Stomach smooth muscle (tissue), 2 donors: ENCODE results near the gene CBFB.

Experiments
- H3K27ac ChIP-seq: one replicate; pipeline ENCODE4 v1.7.0; 2013; ENCODE audit warnings: mild to moderate bottlenecking, low read length, inconsistent platforms
- H3K27me3 ChIP-seq, 2 donors: one replicate each; pipeline ENCODE4 v1.7.0; 2013; ENCODE audit warnings: low read length in 2 of 2; ENCODE audit not compliant: insufficient read depth in 2 of 2, control insufficient read depth in 1 of 2
- H3K36me3 ChIP-seq, 2 donors: one replicate each; pipeline ENCODE4 v1.7.0; 2013; ENCODE audit warnings: low read length in 2 of 2; ENCODE audit not compliant: control insufficient read depth in 2 of 2, insufficient read depth in 2 of 2
- H3K4me1 ChIP-seq: one replicate; pipeline ENCODE4 v1.7.0; 2013; ENCODE audit warnings: low read length; ENCODE audit not compliant: control insufficient read depth, insufficient read depth
- H3K4me3 ChIP-seq, 2 donors: one replicate each; pipeline ENCODE4 v1.7.0; 2013; ENCODE audit warnings: low read length in 2 of 2
- H3K9ac ChIP-seq, 2 donors: one replicate each; pipeline ENCODE4 v1.7.0; 2013; ENCODE audit warnings: low read length in 2 of 2, mild to moderate bottlenecking in 1 of 2
- H3K9me3 ChIP-seq, 2 donors: one replicate each; pipeline ENCODE4 v1.7.0; 2013; ENCODE audit warnings: low read length in 2 of 2; ENCODE audit not compliant: control insufficient read depth in 2 of 2
- donor health status: healthy.
- donor health status: Pancreatic carcinoma.

Gene CBFB

DNA sequence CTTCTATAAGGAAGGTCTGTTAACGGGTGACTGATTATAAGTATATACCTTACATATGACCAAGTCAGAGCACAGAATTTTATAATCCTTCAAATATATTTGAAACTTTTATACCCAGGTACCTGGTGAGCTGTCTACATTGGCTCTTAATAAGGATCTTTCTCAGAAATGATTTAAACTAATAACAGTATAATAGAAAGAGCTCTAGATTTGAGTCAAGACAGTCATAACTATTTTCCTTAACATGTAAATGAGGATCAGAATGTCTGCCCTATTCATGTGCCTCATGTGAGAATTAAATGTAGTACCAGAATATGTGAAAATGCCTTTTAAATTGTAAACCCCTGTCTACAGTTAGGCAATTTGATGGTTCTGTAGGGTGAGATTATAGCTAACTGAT, 14.5 kb downstream of the CBFB start:
- no peaks in the 10 kb centered on the region for H3K36me3 ChIP-seq
- no peaks in the 10 kb centered on the region for H3K4me1 ChIP-seq
- H3K4me3 ChIP-seq, result no peak overlapping the region
- no peak overlapping the region for H3K27ac ChIP-seq
- H3K9me3 ChIP-seq, result no peaks in the 10 kb centered on the region
- no peak overlapping the region for H3K9ac ChIP-seq
- no peaks in the 10 kb centered on the region for H3K27me3 ChIP-seq

GRCh38 chr16:67050796-67051195, 21.8 kb downstream of the CBFB start:
- Histone ChIP-seq H3K4me1 (no peaks in the 10 kb centered on the region), H3K4me3 (no peak overlapping the region), H3K9ac (no peak overlapping the region), H3K27ac (no peak overlapping the region), H3K27me3 (no peaks in the 10 kb centered on the region), H3K36me3 (no peaks in the 10 kb centered on the region), H3K9me3 (no peaks in the 10 kb centered on the region)

- H3K4me3 ChIP-seq, result no peak overlapping the region
- no peaks in the 10 kb centered on the region for H3K9me3 ChIP-seq
- no peaks in the 10 kb centered on the region for H3K36me3 ChIP-seq
- H3K27ac ChIP-seq, result no peak overlapping the region
- no peak overlapping the region for H3K9ac ChIP-seq
- no peaks in the 10 kb centered on the region for H3K4me1 ChIP-seq
- H3K27me3 ChIP-seq, result no peaks in the 10 kb centered on the region
Observed at GRCh38 chr16:67052399-67052798, 23.4 kb downstream of the CBFB start.

DNA sequence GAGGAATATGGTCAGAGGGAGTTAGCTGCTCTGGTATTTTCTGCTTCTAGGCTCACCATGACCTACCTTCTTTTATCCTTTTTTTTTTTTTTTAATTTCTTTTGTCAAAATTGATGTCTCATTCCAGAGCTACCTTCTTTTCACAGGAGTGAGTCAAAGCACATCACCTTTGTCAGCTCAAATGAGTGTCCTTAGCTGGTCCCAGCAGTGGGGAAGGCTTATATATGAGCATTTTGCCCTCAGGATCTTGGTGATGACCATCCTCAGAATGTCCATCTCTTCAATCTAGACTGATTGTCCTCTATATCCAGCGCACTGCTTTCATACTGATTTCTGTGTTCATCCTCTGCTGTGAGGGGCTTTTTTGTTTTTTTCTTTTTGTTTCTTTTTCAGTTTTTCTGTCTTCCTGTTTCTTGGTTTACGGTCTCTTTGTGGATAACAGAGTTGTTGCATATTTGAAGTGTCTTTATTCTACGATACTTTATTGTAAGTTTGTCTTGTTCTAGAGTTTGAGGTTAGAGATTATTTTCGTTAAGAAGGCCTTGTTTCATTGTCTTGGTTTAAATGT, 24.9 kb downstream of the CBFB start:
- Histone ChIP-seq H3K27me3 (no peaks in the 10 kb centered on the region), H3K9me3 (no peaks in the 10 kb centered on the region), H3K9ac (no peak overlapping the region), H3K27ac (no peak overlapping the region), H3K4me3 (no peak overlapping the region), H3K36me3 (no peaks in the 10 kb centered on the region), H3K4me1 (no peaks in the 10 kb centered on the region)

- Histone ChIP-seq H3K9ac (no peak overlapping the region), H3K27ac (no peak overlapping the region), H3K4me1 (no peaks in the 10 kb centered on the region), H3K4me3 (no peak overlapping the region), H3K27me3 (no peaks in the 10 kb centered on the region), H3K36me3 (no peaks in the 10 kb centered on the region), H3K9me3 (no peaks in the 10 kb centered on the region)
Observed at GRCh38 chr16:67054901-67055300, 26.0 kb downstream of the CBFB start.

- Histone ChIP-seq H3K36me3 (no peaks in the 10 kb centered on the region), H3K9ac (no peak overlapping the region), H3K9me3 (no peaks in the 10 kb centered on the region), H3K4me3 (no peak overlapping the region), H3K27ac (no peak overlapping the region), H3K4me1 (no peaks in the 10 kb centered on the region), H3K27me3 (no peaks in the 10 kb centered on the region)
Observed at GRCh38 chr16:67055712-67056487, 27.0 kb downstream of the CBFB start.

- Histone ChIP-seq H3K4me1 (no peaks in the 10 kb centered on the region), H3K9ac (no peak overlapping the region), H3K4me3 (no peak overlapping the region), H3K9me3 (no peaks in the 10 kb centered on the region), H3K27me3 (no peaks in the 10 kb centered on the region), H3K27ac (no peak overlapping the region), H3K36me3 (peaks cover 5 to 6% of the 10 kb centered on the region in 2 donors)
Observed at GRCh38 chr16:67063008-67063407, 34.1 kb downstream of the CBFB start.

DNA sequence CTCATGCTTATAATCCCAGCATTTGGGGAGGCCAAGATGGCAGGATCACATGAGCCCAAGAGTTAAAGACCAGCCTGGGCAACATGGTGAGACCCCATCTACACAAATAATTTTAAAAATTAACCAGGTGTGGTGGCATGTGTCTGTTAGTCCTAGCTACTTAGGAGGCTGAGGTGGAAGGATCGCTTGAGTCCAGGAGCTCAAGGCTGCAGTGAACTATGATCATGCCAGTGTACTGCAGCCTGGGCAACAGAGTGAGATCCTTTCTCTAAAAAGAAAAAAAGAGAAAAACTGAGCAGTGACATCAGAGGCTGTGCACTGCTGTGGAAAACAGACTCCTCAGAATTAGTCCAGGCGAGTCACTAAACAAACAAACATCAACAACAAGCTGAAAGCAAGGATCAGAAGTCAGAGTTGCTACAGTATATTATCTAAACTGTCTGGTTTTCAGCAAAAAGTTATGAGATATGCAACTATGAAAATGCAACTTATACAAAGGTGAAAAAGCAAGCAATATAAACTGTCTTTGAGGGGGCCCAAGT, 39.3 kb downstream of the CBFB start:
- Histone ChIP-seq H3K4me1 (no peaks in the 10 kb centered on the region), H3K27me3 (no peaks in the 10 kb centered on the region), H3K4me3 (no peak overlapping the region), H3K9ac (no peak overlapping the region), H3K27ac (no peak overlapping the region), H3K9me3 (no peaks in the 10 kb centered on the region), H3K36me3 (peaks cover 8 to 12% of the 10 kb centered on the region in 2 donors)

- no peak overlapping the region for H3K4me3 ChIP-seq
- H3K27ac ChIP-seq, result no peak overlapping the region
- H3K9ac ChIP-seq, result no peak overlapping the region
- H3K9me3 ChIP-seq, result no peaks in the 10 kb centered on the region
- no peaks in the 10 kb centered on the region for H3K27me3 ChIP-seq
- peaks cover 13 to 15% of the 10 kb centered on the region in 2 donors for H3K36me3 ChIP-seq
- H3K4me1 ChIP-seq, result no peaks in the 10 kb centered on the region
Observed at GRCh38 chr16:67071476-67072048, 42.6 kb downstream of the CBFB start.

DNA sequence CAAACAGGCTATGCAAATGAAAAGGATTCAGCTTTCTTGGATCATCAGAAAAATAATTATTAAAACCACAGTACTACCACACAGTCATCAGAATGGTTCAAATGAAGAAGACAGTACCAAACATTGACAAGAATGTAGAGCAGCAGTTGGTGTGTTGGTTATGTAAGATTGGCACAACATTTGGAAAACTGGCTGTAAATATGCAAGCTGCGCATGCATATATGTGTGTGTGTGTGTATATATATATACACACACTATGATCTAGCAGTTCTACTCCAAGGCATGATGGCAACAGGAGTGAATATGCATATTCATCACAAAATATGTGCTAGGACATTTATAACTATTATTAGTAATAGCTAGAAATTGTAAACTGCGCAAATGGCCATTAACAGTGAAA, 46.4 kb downstream of the CBFB start:
- Histone ChIP-seq H3K36me3 (peaks cover 6 to 7% of the 10 kb centered on the region in 2 donors), H3K27me3 (no peaks in the 10 kb centered on the region), H3K27ac (no peak overlapping the region), H3K9me3 (no peaks in the 10 kb centered on the region), H3K4me1 (no peaks in the 10 kb centered on the region), H3K4me3 (no peak overlapping the region), H3K9ac (no peak overlapping the region)

- no peaks in the 10 kb centered on the region for H3K4me1 ChIP-seq
- no peak overlapping the region for H3K27ac ChIP-seq
- no peak overlapping the region for H3K4me3 ChIP-seq
- H3K27me3 ChIP-seq, result no peaks in the 10 kb centered on the region
- H3K9ac ChIP-seq, result no peak overlapping the region
- no peaks in the 10 kb centered on the region for H3K9me3 ChIP-seq
- H3K36me3 ChIP-seq, result peaks cover 3 to 5% of the 10 kb centered on the region in 2 donors
Observed at GRCh38 chr16:67077871-67078270, 48.9 kb downstream of the CBFB start.
